Measurements from ENCODE around the gene KRT74. TPM values are rescaled to one million over a fixed set of nuclear protein-coding genes. Genes with fewer than 3 reads are reported as not detected.
"Not testable (repeated sequence)": the region's sequence is repeated elsewhere in the genome, so short reads cannot be mapped to it uniquely, and the experiment has no call there.

Gene KRT74
- total RNA-seq, 1 experiment from 2014 or later, result not detected

DNA sequence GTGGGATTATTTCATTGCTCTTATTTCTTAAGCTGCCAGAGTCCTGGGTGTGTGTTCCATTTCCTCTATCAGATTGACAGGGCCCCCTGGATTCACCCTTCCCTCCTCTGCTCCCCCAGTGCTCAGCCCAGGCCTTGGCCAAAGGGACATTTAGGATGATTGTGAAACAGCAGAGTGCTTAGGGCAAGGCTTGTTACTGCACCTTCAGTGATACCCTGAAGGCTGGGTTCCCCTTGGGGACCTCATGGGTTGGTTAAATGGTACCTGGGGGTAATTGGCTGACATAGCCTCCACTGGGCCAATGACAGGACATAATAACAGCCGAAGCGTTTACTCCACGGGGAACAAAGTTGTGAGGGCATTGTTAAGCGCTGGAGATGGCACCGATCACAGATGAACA lies 28.9 kb upstream of the KRT74 start:
- no peak for DNase-seq (ENCODE audit: low spot score)

DNA sequence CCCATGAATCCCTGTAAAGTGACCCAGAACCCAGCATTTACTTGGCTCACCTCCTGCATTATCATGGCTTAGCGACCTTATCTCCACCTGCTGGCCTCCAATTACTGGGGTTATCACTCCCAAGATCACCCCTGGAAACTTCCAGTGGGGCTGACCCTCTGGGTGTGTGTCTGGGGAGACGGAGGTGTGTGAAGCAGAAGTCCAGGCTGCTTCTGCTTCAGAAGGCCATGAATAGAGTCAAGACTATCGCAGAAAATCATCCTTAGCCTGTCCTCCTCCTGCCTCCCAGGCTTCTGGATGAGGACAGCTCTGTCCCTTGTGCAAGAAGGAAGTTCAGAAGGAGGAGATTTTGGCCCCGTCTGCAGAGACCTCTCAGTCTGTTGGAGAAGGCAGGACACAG lies 28.0 kb upstream of the KRT74 start:
- DNase-seq (ENCODE audit: low spot score), result no peak

DNA sequence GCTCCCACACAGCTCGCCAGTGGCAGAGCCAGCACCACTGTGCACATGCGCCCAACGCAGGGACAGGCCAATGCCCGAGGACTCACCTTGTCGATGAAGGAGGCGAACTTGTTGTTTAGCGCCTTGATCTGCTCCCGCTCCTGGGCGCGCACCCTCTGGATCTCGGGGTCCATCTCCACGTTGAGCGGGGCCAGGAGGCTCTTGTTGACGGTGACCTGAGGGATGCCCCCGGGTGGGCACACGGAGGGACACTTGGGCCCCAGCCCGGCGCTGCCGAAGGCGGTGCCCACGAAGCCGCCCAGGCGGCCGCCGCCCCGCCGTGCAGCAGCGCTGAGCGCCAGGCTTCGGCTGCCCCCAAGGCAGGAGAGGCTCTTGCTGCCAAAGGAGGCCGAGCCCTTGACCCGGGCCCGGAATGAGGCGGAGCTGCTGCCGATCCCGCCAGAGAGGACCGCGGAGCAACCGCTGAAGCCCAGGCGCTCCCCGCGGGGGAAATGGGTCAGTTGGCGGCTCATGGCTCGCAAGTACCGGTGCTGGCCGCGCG lies 27.4 kb upstream of the KRT74 start, which contains the start of gene KRT72:
Gene KRT72, minus strand, starts transcription at position 523 of the 541 bp plus-strand sequence. Its CDS starts 11 bp downstream, at position 512.
- no peak for DNase-seq (ENCODE audit: low spot score)

DNA sequence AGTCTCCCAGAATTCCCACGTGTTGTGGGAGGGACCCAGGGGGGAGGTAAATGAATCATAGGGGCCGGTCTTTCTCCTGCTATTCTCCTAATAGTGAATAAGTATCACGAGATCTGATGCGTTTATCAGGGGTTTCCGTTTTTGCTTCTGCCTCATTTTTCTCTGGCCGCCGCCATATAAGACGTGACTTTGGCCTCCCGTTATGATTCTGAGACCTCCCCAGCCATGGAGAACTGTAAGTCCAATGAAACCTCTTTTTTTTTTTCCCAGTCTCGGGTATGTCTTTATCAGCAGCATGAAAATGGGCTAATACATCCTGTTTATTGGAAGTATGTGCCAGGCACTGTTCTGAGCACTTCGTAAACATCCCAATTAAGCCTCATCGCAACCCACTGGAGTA lies 26.8 kb upstream of the KRT74 start:
- no peak for DNase-seq (ENCODE audit: low spot score)

DNA sequence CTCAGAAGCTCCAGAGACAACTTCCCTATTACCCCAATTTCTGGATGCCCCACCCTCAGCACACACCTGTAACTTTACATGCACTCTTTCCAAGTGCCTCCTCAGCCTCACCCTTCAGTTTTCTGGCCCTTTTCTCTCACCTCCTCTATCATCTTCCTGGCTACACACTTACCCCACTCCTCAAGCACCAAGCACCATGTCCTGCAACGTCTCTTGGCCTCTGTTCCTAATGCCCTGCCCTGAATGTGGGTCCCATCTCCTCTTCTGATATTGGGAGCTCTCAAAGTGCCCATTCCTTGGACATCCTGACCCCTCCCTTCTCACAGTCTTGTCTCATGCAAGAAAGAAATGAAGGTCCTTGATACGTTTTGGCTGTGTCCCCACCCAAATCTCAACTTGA lies 26.4 kb upstream of the KRT74 start:
- no peak for DNase-seq (ENCODE audit: low spot score)

DNA sequence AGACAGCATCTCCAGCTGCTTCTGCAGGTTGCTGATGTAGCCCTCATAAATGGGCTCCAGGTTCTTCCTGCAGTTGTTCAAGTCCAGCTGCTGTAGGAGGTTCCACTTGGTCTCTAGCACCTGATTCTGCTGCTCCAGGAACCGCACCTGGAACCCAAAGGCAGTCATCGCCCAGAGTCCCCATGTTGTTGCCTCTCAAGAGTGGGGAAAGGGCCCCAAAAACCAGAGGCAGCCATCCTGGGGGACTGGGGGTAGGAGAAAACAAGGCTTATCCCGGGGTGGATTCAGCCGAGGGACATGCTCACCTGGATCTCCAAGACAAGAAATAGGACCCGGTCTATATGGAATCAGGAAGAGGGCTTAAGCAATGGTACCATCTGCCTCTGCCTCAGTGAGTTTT lies 25.3 kb upstream of the KRT74 start:
- no peak for DNase-seq (ENCODE audit: low spot score)

DNA sequence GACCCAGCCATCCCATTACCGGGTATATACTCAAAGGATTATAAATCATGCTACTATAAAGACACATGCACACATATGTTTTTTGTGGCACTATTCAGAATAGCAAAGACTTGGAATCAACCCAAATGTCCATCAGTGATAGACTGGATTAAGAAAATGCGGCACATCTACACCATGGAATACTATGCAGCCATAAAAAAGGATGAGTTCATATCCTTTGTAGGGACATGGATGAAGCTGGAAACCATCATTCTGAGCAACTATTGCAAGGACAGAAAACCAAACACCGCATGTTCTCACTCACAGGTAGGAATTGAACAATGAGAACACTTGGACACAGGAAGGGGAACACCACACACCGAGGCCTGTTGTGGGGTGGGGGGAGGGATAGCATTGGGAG lies 20.6 kb upstream of the KRT74 start:
- DNase-seq (ENCODE audit: low spot score), result not testable (repeated sequence)

DNA sequence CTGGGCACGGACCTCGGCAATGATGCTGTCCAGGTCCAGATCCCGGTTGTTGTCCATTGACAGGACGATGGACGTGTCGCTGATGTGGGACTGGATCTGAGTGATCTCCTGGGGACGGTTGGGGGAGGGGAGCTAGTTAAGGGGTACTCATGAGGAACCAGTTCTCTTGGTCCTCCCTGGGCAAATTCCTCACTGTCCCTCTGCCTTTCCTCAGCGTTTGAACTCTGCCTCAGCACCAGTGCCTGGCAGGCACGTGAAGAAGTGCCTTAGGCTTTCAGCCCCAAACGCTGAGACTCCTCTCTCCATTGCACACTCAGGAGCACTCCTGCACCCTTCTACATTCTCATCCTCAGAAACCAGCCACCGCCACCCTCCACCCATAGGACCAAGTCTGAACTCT lies 17.9 kb upstream of the KRT74 start:
- no peak for DNase-seq (ENCODE audit: low spot score)

DNA sequence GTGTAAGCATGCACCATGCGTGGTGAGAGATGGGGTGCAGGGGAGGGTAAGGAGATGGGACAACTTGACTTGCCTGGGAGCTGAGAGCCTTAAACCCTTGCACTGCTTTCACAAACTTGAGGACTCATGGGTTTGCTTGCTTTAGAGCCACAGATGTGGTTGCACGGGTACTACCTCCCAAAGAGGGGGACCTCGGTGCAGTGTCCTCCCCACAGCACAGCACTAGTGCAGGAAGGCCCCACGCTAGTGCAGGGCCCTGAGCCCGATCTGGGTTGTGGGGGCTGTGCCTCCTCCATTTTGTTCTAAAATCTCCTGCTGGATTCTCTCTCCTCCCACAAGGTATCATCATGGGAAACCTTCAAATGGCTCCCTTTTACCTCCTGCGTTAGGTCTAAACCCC lies 16.4 kb upstream of the KRT74 start:
- DNase-seq (ENCODE audit: low spot score), result no peak

DNA sequence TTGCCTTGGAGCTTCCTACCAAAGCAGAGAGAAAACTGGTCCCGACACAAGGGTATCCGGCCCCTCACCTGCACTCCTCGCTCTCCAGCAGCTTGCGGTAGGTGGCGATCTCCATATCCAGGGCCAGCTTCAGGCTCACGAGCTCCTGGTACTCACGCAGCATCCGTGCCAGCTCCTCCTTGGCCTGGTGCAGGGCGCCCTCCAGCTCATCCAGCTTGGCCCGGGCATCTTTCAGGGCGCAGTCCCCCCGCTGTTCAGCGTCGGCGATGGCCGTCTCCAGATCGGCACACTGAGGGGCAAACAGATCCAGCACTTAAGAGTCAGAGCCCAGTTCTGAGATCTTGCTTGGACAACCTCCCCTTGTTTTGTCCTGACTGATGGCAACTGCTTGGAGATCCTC lies 13.9 kb upstream of the KRT74 start:
- DNase-seq (ENCODE audit: low spot score), result no peak

DNA sequence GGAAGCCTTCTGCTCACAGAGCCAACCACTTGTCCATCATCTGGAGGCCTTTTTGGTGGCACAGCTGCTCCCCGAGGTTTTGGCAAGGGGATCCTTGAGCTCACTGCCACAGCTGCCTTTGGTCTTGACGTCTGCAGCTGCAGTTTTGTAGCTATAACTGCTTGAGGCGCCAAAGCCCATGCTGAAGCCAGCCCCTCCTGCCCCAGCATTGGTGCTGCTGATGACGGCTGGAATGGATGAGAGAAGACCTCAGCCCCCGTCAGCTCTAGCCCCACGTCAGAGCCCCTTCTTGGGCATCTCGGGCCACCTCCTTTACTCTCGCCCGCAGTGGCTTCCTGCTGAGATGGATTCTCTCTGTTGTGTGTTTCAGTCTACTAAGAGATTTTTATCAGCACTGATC lies 12.3 kb upstream of the KRT74 start:
- DNase-seq (ENCODE audit: low spot score), result no peak

DNA sequence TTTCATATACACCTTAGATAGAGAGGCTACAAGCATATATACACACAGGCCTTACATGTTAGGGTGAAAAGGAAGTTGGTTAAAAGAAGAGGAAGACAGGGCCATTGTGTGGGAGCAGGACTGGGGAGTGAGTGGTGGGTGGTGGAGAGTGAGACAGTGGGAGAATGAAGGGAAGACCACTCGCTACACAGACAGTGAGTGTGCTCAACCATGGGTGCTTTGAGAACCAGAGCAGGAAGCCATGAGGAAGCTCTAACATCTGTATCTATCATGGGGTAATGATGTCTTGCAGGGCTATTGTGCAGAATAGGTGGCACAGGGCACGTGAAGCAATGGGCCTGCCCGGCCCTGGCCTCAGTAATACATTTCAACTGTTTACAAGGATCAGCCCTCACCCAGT lies 11.4 kb upstream of the KRT74 start:
- DNase-seq (ENCODE audit: low spot score), result no peak

DNA sequence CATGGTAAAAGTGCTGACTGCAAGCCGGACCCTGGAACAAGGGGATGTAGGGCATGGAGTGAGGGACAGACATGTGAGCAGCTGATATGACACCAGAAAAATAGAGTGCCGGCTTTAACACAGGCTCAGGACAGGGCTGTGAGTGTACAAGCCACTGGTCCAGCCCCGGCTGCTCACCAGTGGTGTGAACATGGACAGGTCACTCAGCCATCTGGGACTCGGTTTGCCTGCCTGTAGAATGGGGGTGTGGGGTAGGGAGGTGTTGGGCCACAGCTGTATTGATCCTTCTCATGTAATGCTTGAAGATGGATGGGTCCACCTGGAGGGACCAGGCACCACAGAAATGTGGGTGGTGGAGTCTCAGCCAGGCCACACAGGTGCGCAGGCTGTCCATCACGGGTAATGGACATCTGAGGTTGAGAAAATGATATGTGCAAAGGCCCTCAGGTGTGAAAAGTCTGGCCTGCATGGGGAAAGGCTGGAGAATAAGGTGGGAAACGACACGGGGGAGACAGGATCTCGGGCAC lies 10.6 kb upstream of the KRT74 start:
- no peak for DNase-seq (ENCODE audit: low spot score)

DNA sequence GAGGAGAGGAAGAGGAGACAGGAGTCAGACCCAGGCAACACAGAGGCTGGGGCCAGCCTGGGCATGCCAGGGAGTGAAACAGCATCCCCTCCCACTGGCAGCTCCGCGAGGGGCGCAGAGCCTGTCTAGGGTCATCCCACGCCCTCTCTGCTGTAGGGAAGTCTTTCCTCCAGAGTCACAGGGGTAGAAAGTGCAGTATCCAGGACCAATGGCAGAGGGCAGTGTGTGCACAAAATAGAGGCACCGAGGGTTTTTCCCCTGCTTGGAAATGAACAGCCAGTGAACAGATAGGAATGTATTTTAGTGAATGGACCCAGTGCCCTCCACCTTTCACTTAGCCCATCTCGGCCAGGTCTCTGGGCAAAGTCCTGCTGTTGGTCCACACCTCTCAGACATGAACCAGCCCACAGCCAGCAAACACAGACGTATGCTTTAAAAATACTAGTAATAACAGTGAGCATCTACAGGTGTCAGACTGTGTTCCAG lies 9.4 kb upstream of the KRT74 start:
- DNase-seq (ENCODE audit: low spot score), result peak; percentile 32

DNA sequence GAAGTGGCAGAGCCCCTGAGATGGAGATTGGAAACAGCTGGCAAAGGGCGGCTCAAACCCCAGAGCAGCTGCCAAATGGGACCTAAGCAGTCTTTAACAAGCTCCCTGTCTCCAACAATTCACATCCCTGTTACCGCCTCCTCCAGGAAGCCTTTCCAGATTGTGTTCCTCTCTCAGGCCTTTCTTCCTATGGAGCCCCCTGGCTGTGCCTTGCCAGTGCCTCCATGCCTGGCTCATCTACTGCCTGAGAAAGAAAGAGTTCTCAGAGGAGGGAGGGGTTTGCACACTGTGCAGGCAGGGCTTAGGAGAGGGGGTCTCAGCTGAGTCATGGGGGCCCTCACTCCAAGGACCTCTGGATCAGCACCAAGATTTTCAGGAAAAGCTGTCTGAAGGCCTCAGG lies 8.8 kb upstream of the KRT74 start:
- DNase-seq (ENCODE audit: low spot score), result no peak

DNA sequence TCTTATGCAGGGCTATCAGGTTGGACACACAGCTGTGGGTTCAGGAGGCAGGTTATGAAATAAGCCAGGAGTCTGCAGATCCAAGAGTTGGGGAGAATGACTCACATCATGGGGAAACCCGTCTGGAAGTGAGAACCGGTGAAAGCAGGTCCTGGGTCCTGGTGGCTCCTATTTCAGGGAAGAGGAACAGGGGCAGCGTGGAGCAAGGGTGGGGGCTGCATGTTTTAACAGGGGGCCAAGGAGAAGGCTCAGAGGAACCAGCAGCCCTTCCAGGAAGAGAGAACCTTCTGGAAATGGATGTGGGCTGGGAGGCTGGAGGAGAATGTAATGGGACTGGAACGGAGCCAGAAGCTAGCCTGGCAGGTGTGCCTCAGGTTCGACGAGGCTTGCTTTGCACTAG lies 7.8 kb upstream of the KRT74 start:
- DNase-seq (ENCODE audit: low spot score), result no peak

DNA sequence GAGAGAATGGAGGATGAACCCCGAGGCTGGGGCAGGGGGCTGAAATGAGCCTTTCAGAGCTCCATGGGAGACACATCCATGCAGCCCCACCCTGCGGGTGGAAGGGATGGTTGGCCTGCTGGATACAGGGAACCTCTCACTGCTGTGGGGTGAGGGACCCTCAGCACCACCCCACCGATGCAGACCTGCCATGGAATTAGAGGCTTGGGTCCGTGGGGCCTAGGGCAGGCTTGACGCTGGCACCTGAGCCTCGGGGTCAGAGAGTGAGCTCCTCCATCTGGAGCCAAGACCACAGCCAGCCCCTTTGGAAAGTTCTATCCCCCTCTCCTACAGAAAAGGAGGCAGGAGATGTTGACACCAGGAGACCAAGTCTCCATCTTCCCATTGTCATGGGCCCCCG lies 7.4 kb upstream of the KRT74 start:
- DNase-seq (ENCODE audit: low spot score), result no peak

DNA sequence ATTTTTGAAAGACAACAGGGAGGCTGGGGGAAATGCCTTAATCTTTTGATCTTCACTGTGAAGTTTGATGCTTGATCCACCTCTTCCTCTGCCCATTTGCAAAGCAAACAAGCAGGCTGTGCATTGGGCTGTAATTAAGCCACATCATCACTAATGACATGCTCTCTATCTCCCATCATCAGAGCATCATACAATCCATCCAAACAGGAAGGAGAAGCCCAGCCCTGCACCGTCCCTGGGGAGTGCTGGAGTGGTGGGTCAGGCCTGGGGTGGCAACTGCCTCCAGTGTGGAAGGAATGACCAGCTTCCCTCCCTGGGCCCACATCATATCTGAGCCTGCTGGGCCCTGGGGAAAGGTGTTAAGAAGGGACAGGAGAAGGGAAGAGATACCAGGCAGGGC lies 6.9 kb upstream of the KRT74 start:
- no peak for DNase-seq (ENCODE audit: low spot score)

DNA sequence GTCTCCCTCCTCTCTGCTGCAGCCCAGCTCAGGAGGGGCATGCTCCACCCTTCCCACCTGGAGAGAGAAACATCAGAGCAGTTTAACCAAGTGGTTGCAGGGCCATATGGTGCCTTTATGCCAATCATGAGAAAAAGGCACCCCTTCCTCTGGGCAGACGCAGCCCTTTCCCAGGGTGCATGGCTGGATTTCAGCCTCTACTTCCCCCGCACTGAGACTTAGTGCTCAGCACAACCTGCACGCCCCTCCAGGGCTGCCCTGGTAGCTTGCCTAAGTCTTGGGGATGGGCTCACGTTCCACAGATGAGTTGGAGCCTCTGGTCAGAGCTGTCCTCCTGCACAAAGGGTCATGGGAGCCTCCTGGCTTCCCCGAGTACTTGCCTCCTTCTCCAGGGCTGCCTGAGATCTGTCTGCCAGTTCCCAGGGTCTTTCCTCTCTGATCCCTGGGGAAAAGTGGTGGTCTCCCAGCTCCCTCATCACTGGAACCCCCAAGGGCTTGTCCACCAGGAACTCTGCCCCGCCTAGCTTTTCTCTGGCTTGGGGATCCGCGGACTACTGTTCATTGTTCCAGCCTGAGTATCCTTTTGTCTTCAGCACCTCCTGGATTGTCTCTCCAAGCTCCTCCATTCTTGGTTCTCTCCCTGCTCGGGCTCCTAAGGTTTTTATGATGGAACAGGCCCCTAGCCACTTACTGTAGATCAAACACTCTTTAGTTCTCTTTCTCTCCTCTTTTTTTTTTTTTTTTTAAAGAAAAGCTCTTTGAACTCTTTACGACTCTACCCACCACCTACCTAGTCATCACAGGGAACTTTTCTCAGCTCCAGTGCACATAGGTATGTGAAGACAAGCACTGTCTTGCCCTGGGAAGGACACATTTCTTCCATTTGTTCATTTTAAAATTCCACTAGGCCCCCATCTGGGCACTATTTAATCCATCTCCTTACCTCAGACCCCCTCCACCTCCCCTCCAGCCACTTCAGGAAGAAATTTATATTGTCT lies 6.1 kb upstream of the KRT74 start:
- DNase-seq (ENCODE audit: low spot score), result no peak

DNA sequence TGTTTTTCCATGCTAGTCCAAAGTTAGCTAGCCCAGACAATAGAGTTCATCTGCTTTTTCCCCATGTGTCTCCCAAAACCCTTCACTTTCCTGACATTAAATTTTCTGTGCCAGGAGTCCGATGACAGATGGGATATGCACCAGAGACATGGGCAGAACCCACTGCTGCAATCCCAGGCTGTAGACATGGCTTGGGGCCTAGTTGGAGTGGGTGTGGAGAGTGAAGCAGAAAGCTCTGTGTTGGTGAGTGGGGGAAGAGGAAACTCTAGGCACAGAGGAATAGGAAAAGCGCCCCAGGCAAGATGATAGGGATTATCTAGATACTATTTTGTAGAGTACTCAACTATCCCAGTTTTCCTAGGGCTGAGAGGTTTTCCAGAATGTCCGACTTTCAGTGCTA lies 4.8 kb upstream of the KRT74 start:
- DNase-seq (ENCODE audit: low spot score), result no peak

DNA sequence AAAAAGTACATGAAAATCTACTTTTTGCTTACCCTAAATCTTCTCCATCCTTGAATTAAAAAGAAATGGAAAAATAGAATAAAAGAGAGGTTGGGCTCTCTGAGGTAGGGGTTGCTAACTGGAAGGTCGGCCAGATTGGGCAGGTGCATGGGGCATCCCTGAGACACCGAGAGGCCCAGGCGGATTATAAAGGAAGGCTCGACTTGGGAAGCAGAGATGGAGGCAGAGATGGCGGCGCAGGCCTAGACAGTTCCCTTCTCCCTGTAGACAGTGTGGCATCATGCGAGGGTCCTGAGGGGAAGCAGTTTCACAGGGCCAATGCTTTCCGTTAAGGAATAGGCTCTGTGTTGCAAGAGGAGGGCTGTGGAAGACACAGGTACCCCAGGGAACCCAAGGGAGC lies 3.7 kb upstream of the KRT74 start:
- DNase-seq (ENCODE audit: low spot score), result no peak

DNA sequence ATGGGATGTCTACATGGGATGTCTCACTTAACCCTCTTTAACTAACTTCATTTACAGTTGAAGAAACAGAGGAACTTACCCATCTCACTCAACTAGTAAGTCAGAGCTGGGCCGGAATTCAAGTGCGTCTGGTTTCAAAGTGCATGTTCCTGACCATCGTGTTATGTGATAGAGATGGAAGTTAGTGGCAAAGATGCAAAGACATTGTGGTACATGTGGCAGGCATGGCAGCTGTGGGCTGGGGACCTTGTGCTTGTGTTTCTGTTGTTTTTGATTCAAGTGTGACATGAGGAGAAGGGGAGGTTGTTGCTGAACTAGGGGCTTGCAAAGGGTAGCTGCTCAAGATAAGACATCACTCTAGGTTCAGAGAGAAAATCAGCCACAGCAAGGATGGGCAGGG lies 2.3 kb upstream of the KRT74 start:
- DNase-seq (ENCODE audit: low spot score), result no peak

DNA sequence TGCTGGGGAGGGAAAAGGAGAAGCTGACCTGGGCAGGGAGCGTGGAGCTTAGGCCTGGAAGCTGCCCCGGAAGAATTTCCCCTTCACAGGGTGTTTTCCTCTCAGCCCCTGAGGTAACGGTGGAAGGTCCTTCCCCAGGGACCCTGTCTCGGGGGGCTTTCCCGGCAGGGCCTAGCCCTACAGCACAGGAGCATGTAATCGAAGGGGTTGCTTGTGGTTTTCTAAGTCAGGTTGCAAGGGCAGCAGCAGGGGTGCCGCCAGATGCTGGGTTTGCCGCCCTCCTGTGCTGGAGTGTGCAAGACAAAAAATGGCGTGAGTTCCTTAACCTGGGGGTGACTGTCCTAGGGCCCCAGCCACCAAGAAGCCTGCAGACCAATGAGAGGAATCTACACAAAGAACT lies 1.6 kb upstream of the KRT74 start:
- DNase-seq (ENCODE audit: low spot score), result no peak
